K562 (cell line): ENCODE results near the gene C2CD2L. TPM values are rescaled to one million over a fixed set of nuclear protein-coding genes. Genes with fewer than 3 reads are reported as not detected.
A peak's percentile ranks its signal among the peaks of the same experiment; 100 is the strongest.

Experiments used
- GABPA ChIP-seq: fragments of 200-800 bp; sonication (Bioruptor generic); conservative IDR thresholded peaks from 2 replicates; pipeline ENCODE4 v1.6.1; 2016; ENCODE audit warnings: low read depth, missing genetic modification characterization, missing compliant biosample characterization
- MTA1 ChIP-seq: fragments of 450-650 bp; IDR thresholded peaks from 2 replicates; pipeline ENCODE4 v1.6.1; 2017; ENCODE audit warnings: borderline replicate concordance
- POLR2A ChIP-seq: fragments of 450-650 bp; conservative IDR thresholded peaks from 2 replicates; pipeline ENCODE4 v1.6.1; 2016
- POLR2G ChIP-seq: fragments of 200-400 bp; formaldehyde crosslinking; IDR thresholded peaks from 2 replicates; pipeline ENCODE4 v1.6.1; 2017; ENCODE audit warnings: low read depth, mild to moderate bottlenecking, antibody characterized with exemption, low read length, moderate library complexity
- RFX7 ChIP-seq: fragments of 250-450 bp; sonication (Bioruptor Pico); IDR thresholded peaks from 2 replicates; pipeline ENCODE4 v1.5.1; 2021; ENCODE audit warnings: mild to moderate bottlenecking
- TARDBP ChIP-seq: fragments of 450-650 bp; IDR thresholded peaks from 2 replicates; pipeline ENCODE4 v1.6.1; 2016
- ZFX ChIP-seq: sonication (generic); formaldehyde crosslinking; IDR thresholded peaks from 2 replicates; pipeline ENCODE4 v1.8.0; 2022; ENCODE audit warnings: mild to moderate bottlenecking, missing genetic modification reagents, moderate library complexity
- ZNF311 ChIP-seq: fragments of 250-450 bp; sonication (Bioruptor Pico); IDR thresholded peaks from 2 replicates; pipeline ENCODE4 v1.4.0; 2020; ENCODE audit warnings: mild to moderate bottlenecking, moderate library complexity
- ZNF639 ChIP-seq, 2 experiments: fragments of 200-800 bp in 1 of 2; sonication (Bioruptor generic) in 1 of 2; sonication (generic) in 1 of 2; formaldehyde crosslinking in 1 of 2; IDR thresholded peaks in 1 of 2; conservative IDR thresholded peaks in 1 of 2; 2 replicates each; pipeline versions ENCODE4 v1.5.0 to v1.6.1; 2016 to 2020; ENCODE audit warnings: missing compliant biosample characterization in 1 of 2, missing genetic modification characterization in 1 of 2, missing genetic modification reagents in 1 of 2
- ZNF740 ChIP-seq, 3 experiments: fragments of 200-800 bp in 1 of 3; sonication (Bioruptor generic) in 1 of 3; sonication (generic) in 1 of 3; formaldehyde crosslinking in 1 of 3; IDR thresholded peaks; 2 replicates each; pipeline versions ENCODE4 v1.6.1 to v1.8.0; 2016 to 2022; ENCODE audit warnings: mild to moderate bottlenecking in 2 of 3, missing compliant biosample characterization in 2 of 3, missing genetic modification characterization in 2 of 3, missing genetic modification reagents in 1 of 3
- ZNF766 ChIP-seq: fragments of 200-800 bp; sonication (Bioruptor generic); conservative IDR thresholded peaks from 2 replicates; pipeline ENCODE4 v1.6.1; 2016; ENCODE audit warnings: missing genetic modification characterization, missing compliant biosample characterization
- polyA plus RNA-seq, 8 experiments: library from polyadenylated mRNA; depleted of rRNA in 4 of 8; stranded (reverse) in 5 of 8; unstranded in 3 of 8; fragments of >200 nt; fragmentation: Nextera tagmentation in 2 of 8; fragmentation: Illumina TruSeq in 1 of 8; extraction: Ambion mirVana in 2 of 8; extraction: Trizol in 1 of 8; gene quantifications; 2 replicates each; pipeline versions ENCODE4 v1.2.1 to v1.2.3, GENCODE V29; 2011 to 2014; ENCODE audit warnings: inconsistent platforms in 1 of 8, missing spikeins in 1 of 8
- total RNA-seq, 7 experiments: library from RNA; depleted of rRNA in 6 of 7; stranded (reverse); fragments of >200 nt in 6 of 7; fragmentation: Illumina TruSeq in 2 of 7; extraction: Trizol in 2 of 7; gene quantifications; 2 replicates each; pipeline versions ENCODE4 v1.2.1 to v1.2.3, GENCODE V29; 2011 to 2021; ENCODE audit warnings: low replicate concordance in 1 of 7
- TF ChIP-seq, protein P1 (sequence below): fragments of 200-800 bp; sonication (Bioruptor generic); IDR thresholded peaks from 2 replicates; pipeline ENCODE4 v1.6.1; 2017; ENCODE audit warnings: missing genetic modification characterization, missing compliant biosample characterization
- TF ChIP-seq, protein P2 (sequence below): fragments of 450-650 bp; IDR thresholded peaks from 2 replicates; pipeline ENCODE4 v1.6.1; 2016; ENCODE audit warnings: mild to moderate bottlenecking
- TF ChIP-seq, protein P3 (sequence below): fragments of 450-650 bp; IDR thresholded peaks from 2 replicates; pipeline ENCODE4 v1.6.1; 2017; ENCODE audit warnings: antibody characterized with exemption, mild to moderate bottlenecking

The C2CD2L gene
- total and polyA plus RNA-seq, 9 of the 15 experiments (the other 6 are each of a cell fraction or from before 2014, with no cell fraction given), result 0.66 to 41.2 (median 14.8) TPM

DNA sequence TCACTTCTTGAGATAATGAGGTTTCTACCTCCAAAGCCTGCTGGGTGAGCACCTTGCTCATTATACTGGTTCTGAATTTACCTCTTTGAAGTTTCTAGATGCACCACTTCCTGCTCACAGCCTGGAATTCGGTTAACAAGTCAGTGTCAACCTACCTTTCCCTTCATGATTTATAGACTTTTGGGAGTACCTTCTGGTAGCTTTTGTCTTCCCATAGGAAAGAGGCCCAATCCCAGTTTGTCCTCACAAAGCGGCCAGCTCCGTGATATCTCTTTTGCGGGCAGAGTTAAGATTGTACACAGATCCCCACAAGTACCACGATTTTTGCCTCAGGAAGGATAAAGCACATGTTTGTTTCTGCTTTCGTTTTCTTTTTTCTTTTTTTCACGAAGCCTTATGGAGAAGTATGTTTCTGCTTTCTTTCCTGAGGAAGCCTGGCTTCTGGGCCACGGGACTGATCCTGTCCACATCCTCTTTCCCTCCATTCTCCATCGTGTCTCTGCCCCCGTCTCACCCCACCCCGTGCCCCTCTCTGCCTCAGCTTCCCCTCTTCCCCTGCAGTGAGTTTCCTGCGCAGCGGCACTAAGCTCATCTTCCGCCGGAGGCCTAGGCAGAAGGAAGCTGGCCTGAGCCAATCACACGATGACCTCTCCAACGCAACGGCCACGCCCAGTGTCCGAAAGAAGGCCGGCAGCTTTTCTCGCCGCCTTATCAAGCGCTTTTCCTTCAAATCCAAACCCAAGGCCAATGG, 8.5 kb downstream of the C2CD2L start (continued):
- TF ChIP-seq, protein P1, sequence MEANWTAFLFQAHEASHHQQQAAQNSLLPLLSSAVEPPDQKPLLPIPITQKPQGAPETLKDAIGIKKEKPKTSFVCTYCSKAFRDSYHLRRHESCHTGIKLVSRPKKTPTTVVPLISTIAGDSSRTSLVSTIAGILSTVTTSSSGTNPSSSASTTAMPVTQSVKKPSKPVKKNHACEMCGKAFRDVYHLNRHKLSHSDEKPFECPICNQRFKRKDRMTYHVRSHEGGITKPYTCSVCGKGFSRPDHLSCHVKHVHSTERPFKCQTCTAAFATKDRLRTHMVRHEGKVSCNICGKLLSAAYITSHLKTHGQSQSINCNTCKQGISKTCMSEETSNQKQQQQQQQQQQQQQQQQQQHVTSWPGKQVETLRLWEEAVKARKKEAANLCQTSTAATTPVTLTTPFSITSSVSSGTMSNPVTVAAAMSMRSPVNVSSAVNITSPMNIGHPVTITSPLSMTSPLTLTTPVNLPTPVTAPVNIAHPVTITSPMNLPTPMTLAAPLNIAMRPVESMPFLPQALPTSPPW, result no peak
- TF ChIP-seq ZNF639 (CRISPR knock-in tag; conservative IDR thresholded peaks at IDR 0.05 in 1 of 2, IDR thresholded peaks at IDR 0.05 in 1 of 2), result no peak
- TF ChIP-seq ZNF766 (CRISPR knock-in tag), result no peak
- no peak for TF ChIP-seq ZNF740 (CRISPR knock-in tag; IDR thresholded peaks at IDR 0.05)
- TF ChIP-seq ZNF740 (tag; IDR thresholded peaks at IDR 0.05), result no peak
- no peak for TF ChIP-seq ZNF311 (CRISPR knock-in tag)
- TF ChIP-seq, protein P2, sequence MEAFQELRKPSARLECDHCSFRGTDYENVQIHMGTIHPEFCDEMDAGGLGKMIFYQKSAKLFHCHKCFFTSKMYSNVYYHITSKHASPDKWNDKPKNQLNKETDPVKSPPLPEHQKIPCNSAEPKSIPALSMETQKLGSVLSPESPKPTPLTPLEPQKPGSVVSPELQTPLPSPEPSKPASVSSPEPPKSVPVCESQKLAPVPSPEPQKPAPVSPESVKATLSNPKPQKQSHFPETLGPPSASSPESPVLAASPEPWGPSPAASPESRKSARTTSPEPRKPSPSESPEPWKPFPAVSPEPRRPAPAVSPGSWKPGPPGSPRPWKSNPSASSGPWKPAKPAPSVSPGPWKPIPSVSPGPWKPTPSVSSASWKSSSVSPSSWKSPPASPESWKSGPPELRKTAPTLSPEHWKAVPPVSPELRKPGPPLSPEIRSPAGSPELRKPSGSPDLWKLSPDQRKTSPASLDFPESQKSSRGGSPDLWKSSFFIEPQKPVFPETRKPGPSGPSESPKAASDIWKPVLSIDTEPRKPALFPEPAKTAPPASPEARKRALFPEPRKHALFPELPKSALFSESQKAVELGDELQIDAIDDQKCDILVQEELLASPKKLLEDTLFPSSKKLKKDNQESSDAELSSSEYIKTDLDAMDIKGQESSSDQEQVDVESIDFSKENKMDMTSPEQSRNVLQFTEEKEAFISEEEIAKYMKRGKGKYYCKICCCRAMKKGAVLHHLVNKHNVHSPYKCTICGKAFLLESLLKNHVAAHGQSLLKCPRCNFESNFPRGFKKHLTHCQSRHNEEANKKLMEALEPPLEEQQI, result no peak
- TF ChIP-seq ZFX (CRISPR knock-in tag), result peak; percentile 66
- no peak for TF ChIP-seq RFX7 (CRISPR knock-in tag)
- TF ChIP-seq MTA1, result no peak
- 0 out of 2 replicates have a peak, but pooled peaks have one; percentile 23 for TF ChIP-seq POLR2A
- TF ChIP-seq TARDBP, result no peak
- TF ChIP-seq, protein P3, sequence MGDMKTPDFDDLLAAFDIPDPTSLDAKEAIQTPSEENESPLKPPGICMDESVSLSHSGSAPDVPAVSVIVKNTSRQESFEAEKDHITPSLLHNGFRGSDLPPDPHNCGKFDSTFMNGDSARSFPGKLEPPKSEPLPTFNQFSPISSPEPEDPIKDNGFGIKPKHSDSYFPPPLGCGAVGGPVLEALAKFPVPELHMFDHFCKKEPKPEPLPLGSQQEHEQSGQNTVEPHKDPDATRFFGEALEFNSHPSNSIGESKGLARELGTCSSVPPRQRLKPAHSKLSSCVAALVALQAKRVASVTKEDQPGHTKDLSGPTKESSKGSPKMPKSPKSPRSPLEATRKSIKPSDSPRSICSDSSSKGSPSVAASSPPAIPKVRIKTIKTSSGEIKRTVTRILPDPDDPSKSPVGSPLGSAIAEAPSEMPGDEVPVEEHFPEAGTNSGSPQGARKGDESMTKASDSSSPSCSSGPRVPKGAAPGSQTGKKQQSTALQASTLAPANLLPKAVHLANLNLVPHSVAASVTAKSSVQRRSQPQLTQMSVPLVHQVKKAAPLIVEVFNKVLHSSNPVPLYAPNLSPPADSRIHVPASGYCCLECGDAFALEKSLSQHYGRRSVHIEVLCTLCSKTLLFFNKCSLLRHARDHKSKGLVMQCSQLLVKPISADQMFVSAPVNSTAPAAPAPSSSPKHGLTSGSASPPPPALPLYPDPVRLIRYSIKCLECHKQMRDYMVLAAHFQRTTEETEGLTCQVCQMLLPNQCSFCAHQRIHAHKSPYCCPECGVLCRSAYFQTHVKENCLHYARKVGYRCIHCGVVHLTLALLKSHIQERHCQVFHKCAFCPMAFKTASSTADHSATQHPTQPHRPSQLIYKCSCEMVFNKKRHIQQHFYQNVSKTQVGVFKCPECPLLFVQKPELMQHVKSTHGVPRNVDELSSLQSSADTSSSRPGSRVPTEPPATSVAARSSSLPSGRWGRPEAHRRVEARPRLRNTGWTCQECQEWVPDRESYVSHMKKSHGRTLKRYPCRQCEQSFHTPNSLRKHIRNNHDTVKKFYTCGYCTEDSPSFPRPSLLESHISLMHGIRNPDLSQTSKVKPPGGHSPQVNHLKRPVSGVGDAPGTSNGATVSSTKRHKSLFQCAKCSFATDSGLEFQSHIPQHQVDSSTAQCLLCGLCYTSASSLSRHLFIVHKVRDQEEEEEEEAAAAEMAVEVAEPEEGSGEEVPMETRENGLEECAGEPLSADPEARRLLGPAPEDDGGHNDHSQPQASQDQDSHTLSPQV, result 0 out of 2 replicates have a peak, but pooled peaks have one; percentile 13
- peak; percentile 36; the same call in 1 of the 2 replicates for TF ChIP-seq GABPA (tag)
- peak; percentile 45; the same call in 1 of the 2 replicates for TF ChIP-seq POLR2G
